Peyer's patch (tissue), 4 donors: Measurements from ENCODE around the gene EIF2AK2. TPM values are rescaled to one million over a fixed set of nuclear protein-coding genes. Genes with fewer than 3 reads are reported as not detected.

Source experiments
- DNase-seq, 3 donors: peaks; one replicate each; pipeline ENCODE4 v3.0.0-alpha.2; 2017 to 2019
- H3K27ac ChIP-seq, 4 donors: fragments of 200-600 bp; sonication (generic); one replicate each; pipeline ENCODE4 v1.5.1; 2016 to 2019
- H3K27me3 ChIP-seq, 2 donors: fragments of 200-600 bp; sonication (generic); one replicate each; pipeline ENCODE4 v1.5.1; 2019
- H3K36me3 ChIP-seq, 3 donors: fragments of 200-600 bp; sonication (generic); one replicate each; pipeline ENCODE4 v1.5.1; 2016 to 2019
- H3K4me1 ChIP-seq, 4 donors: fragments of 200-600 bp; sonication (generic); one replicate each; pipeline ENCODE4 v1.5.1; 2016 to 2019
- H3K4me3 ChIP-seq, 4 donors: fragments of 200-600 bp; sonication (generic); 1 replicate in 3 of 4; 2 replicates in 1 of 4; pipeline ENCODE4 v1.5.1; 2016 to 2019; ENCODE audit warnings: mild to moderate bottlenecking in 1 of 4
- H3K9me3 ChIP-seq, 4 donors: fragments of 200-600 bp; sonication (generic); one replicate each; pipeline ENCODE4 v1.5.1; 2016 to 2019; ENCODE audit warnings: mild to moderate bottlenecking in 1 of 4
- CTCF ChIP-seq, 6 experiments: fragments of 450-650 bp in 4 of 6; fragments of 200-600 bp in 2 of 6; sonication (generic) in 1 of 6; IDR thresholded peaks; one replicate each; pipeline ENCODE4 v1.5.1; 2017 to 2019; ENCODE audit warnings: antibody characterized with exemption in 6 of 6, mild to moderate bottlenecking in 3 of 6, moderate library complexity in 1 of 6
- POLR2A ChIP-seq, 2 donors: fragments of 450-650 bp; IDR thresholded peaks; one replicate each; pipeline ENCODE4 v1.5.1; 2017; ENCODE audit warnings: antibody characterized with exemption in 2 of 2, mild to moderate bottlenecking in 2 of 2, moderate library complexity in 2 of 2
- total RNA-seq, 4 donors: library from RNA; depleted of rRNA; stranded (reverse); fragments of >200 nt; gene quantifications; one replicate each; pipeline ENCODE4 v1.1.0, GENCODE V29; 2016

Gene EIF2AK2
- total RNA-seq, 4 donors from 2014 or later, result 18.7 to 31.2 (median 25.7) TPM

GRCh38 chr2:37191253-37191652 is 34.5 kb upstream of the EIF2AK2 start:
- Histone ChIP-seq H3K27ac (no peak overlapping the region), H3K27me3 (no peaks in the 10 kb centered on the region), H3K36me3 (no peaks in the 10 kb centered on the region), H3K4me3 (no peak overlapping the region), H3K4me1 (no peaks in the 10 kb centered on the region), H3K9me3 (no peaks in the 10 kb centered on the region)
- no peak for TF ChIP-seq POLR2A (IDR thresholded peaks at IDR 0.05)
- DNase-seq, result no peak

GRCh38 chr2:37190290-37190689 is 33.5 kb upstream of the EIF2AK2 start:
- no peaks in the 10 kb centered on the region for H3K36me3 ChIP-seq
- no peak overlapping the region for H3K27ac ChIP-seq
- TF ChIP-seq POLR2A (IDR thresholded peaks at IDR 0.05) (no peak), CTCF (IDR thresholded peaks at IDR 0.05) (no peak)
- no peaks in the 10 kb centered on the region for H3K27me3 ChIP-seq
- no peaks in the 10 kb centered on the region for H3K9me3 ChIP-seq
- DNase-seq, result no peak
- no peak overlapping the region for H3K4me3 ChIP-seq
- no peaks in the 10 kb centered on the region for H3K4me1 ChIP-seq

GRCh38 chr2:37189452-37190153 is 32.8 kb upstream of the EIF2AK2 start:
- no peak for DNase-seq
- no peaks in the 10 kb centered on the region for H3K36me3 ChIP-seq
- H3K4me3 ChIP-seq, result no peak overlapping the region
- H3K4me1 ChIP-seq, result no peaks in the 10 kb centered on the region
- no peaks in the 10 kb centered on the region for H3K27me3 ChIP-seq
- TF ChIP-seq POLR2A (IDR thresholded peaks at IDR 0.05), result no peak
- H3K9me3 ChIP-seq, result no peaks in the 10 kb centered on the region
- no peak overlapping the region for H3K27ac ChIP-seq

GRCh38 chr2:37188570-37188969 is 31.8 kb upstream of the EIF2AK2 start, which contains the start of gene SULT6B1:
TSS of gene SULT6B1 (minus strand) at chr2:37188670. CDS start at chr2:37188640, 30 bp downstream.
- DNase-seq, result no peak
- Histone ChIP-seq H3K27me3 (no peaks in the 10 kb centered on the region), H3K4me3 (no peak within 1 kb of the TSS), H3K9me3 (no peaks in the 10 kb centered on the region), H3K27ac (no peak within 1 kb of the TSS), H3K36me3 (no peaks in the 10 kb centered on the region), H3K4me1 (no peaks in the 10 kb centered on the region)
- TF ChIP-seq CTCF (IDR thresholded peaks at IDR 0.05) (no peak), POLR2A (IDR thresholded peaks at IDR 0.05) (no peak)

- no peaks in the 10 kb centered on the region for H3K27me3 ChIP-seq
- H3K4me1 ChIP-seq, result no peaks in the 10 kb centered on the region
- DNase-seq, result no peak
- TF ChIP-seq CTCF (IDR thresholded peaks at IDR 0.05) (no peak), POLR2A (IDR thresholded peaks at IDR 0.05) (no peak)
- no peak overlapping the region for H3K4me3 ChIP-seq
- no peak overlapping the region for H3K27ac ChIP-seq
- no peaks in the 10 kb centered on the region for H3K9me3 ChIP-seq
- H3K36me3 ChIP-seq, result no peaks in the 10 kb centered on the region
Measured at GRCh38 chr2:37181726-37182684, 25.2 kb upstream of the EIF2AK2 start.

GRCh38 chr2:37180640-37181039 is 23.9 kb upstream of the EIF2AK2 start:
- H3K27me3 ChIP-seq, result no peaks in the 10 kb centered on the region
- no peak overlapping the region for H3K4me3 ChIP-seq
- H3K27ac ChIP-seq, result no peak overlapping the region
- no peaks in the 10 kb centered on the region for H3K4me1 ChIP-seq
- no peak for DNase-seq
- no peaks in the 10 kb centered on the region for H3K36me3 ChIP-seq
- no peaks in the 10 kb centered on the region for H3K9me3 ChIP-seq
- TF ChIP-seq CTCF (IDR thresholded peaks at IDR 0.05) (no peak), POLR2A (IDR thresholded peaks at IDR 0.05) (no peak)
